PC-9 (cell line): ENCODE measurements around the gene DRAP1. TPM values are rescaled to one million over a fixed set of nuclear protein-coding genes. Genes with fewer than 3 reads are reported as not detected.

Experiments
- BruUV-seq: library from RNA; stranded (reverse); fragments of 400-500 nt; replicated peaks from 2 replicates; lab custom pipeline; 2021; lab: Mats Ljungman, UMichigan
- CTCF ChIA-PET: fragments of 300-600 bp; sonication (Branson Sonifier 250); formaldehyde crosslinking; loops from one replicate; lab custom pipeline; 2022; ENCODE audit warnings: antibody characterized with exemption; lab: Charles Lee
- POLR2A ChIA-PET: fragments of 300-600 bp; sonication (Branson Sonifier 250); formaldehyde crosslinking; loops from one replicate; lab custom pipeline; 2022; ENCODE audit warnings: antibody characterized with exemption; ENCODE audit not compliant: unreplicated experiment; lab: Charles Lee
- DNase-seq, 2 experiments: peaks; one replicate each; pipeline versions ENCODE4 v3.0.0 to v3.0.0-alpha.2; 2015 to 2022; ENCODE audit warnings: mixed read lengths in 1 of 2
- H2AFZ ChIP-seq: fragments of 200-600 bp; sonication (generic); 2 replicates; pipeline ENCODE4 v1.8.1; 2017; ENCODE audit warnings: antibody characterized with exemption
- H3F3A ChIP-seq: fragments of 200-600 bp; sonication (generic); 2 replicates; pipeline ENCODE4 v1.8.1; 2017; ENCODE audit warnings: antibody characterized with exemption, mild to moderate bottlenecking, low read depth; ENCODE audit not compliant: insufficient read depth
- H3K27ac ChIP-seq: fragments of 200-600 bp; sonication (generic); 2 replicates; pipeline ENCODE4 v1.6.1; 2016; ENCODE audit warnings: mixed run types
- H3K27me3 ChIP-seq: fragments of 200-600 bp; sonication (generic); 2 replicates; pipeline ENCODE4 v1.6.1; 2016; ENCODE audit warnings: low read depth, mixed run types; ENCODE audit not compliant: insufficient read depth
- H3K36me3 ChIP-seq: fragments of 200-600 bp; sonication (generic); 2 replicates; pipeline ENCODE4 v1.6.1; 2016; ENCODE audit warnings: low read depth, mixed run types
- H3K4me1 ChIP-seq: fragments of 200-600 bp; sonication (generic); replicated peaks from 2 replicates; pipeline ENCODE4 v1.6.1; 2016; ENCODE audit warnings: mixed run types; ENCODE audit not compliant: insufficient read depth
- H3K4me2 ChIP-seq: fragments of 200-600 bp; sonication (generic); 2 replicates; pipeline ENCODE4 v1.6.1; 2017; ENCODE audit warnings: mixed run types
- H3K4me3 ChIP-seq: fragments of 200-600 bp; sonication (generic); 2 replicates; pipeline ENCODE4 v1.6.1; 2016; ENCODE audit warnings: mixed run types
- H3K79me2 ChIP-seq: fragments of 200-600 bp; sonication (generic); 2 replicates; pipeline ENCODE4 v1.6.1; 2017; ENCODE audit warnings: low read depth, mixed run types
- H3K9me2 ChIP-seq: fragments of 200-600 bp; sonication (generic); 2 replicates; pipeline ENCODE4 v1.8.1; 2017; ENCODE audit warnings: mild to moderate bottlenecking; ENCODE audit not compliant: insufficient read depth
- H3K9me3 ChIP-seq: fragments of 200-600 bp; sonication (generic); 2 replicates; pipeline ENCODE4 v1.8.1; 2016; ENCODE audit warnings: low read depth; ENCODE audit not compliant: insufficient read depth
- H4K20me1 ChIP-seq: fragments of 200-600 bp; sonication (generic); 2 replicates; pipeline ENCODE4 v1.8.1; 2017; ENCODE audit not compliant: insufficient read depth
- CTCF ChIP-seq: fragments of 200-600 bp; sonication (generic); conservative IDR thresholded peaks from 2 replicates; pipeline ENCODE4 v1.6.1; 2017; ENCODE audit warnings: mixed run types, antibody characterized with exemption, mild to moderate bottlenecking, moderate library complexity
- EZH2 ChIP-seq: fragments of 200-600 bp; sonication (generic); IDR thresholded peaks from 2 replicates; pipeline ENCODE4 v1.8.0; 2017; ENCODE audit warnings: antibody characterized with exemption, low read depth
- intact Hi-C: fragments of 100-400 bp; cut with micrococcal nuclease; formaldehyde crosslinking; loops from one replicate; pipeline ENCODE4 v1.10.0; 2022; ENCODE audit not compliant: unreplicated experiment
- total RNA-seq: library from RNA; stranded (reverse); gene quantifications from 2 replicates; pipeline ENCODE4 v1.2.3, GENCODE V29; 2021

The DRAP1 gene
- total RNA-seq, 1 experiment from 2014 or later, result 220 TPM

- TF ChIP-seq CTCF (no peak; the same call in 1 of the 2 replicates), EZH2 (no peak)
- DNase-seq, result peak; percentile 63 to 70
- H4K20me1 ChIP-seq, result no peaks in the 10 kb centered on the region
- H3K79me2 ChIP-seq, result peaks cover 11% of the 10 kb centered on the region
- H3K4me2 ChIP-seq, result peak overlapping the region; percentile 63
- peaks cover 77% of the 10 kb centered on the region for H3K4me1 ChIP-seq
- peaks cover 66% of the 10 kb centered on the region for H3F3A ChIP-seq
- H3K9me2 ChIP-seq, result no peaks in the 10 kb centered on the region
- H2AFZ ChIP-seq, result peak overlapping the region; percentile 61; the same call in 1 of the 2 replicates
- no TSS peak for BruUV-seq
- peak overlapping the region; percentile 67 for H3K27ac ChIP-seq
- H3K36me3 ChIP-seq, result no peaks in the 10 kb centered on the region
- no peaks in the 10 kb centered on the region for H3K27me3 ChIP-seq
- CTCF ChIA-PET, result interaction anchor here (0.7 to 1.2 kb wide), 3 partner anchors 9 to 24 kb away, joined by 3 to 13 read pairs (median 4); partner anchors contain the start of gene FIBP
- H3K4me3 ChIP-seq, result no peak overlapping the region
- POLR2A ChIA-PET, result interaction anchor here (0.5 to 1.1 kb wide), 6 partner anchors 9 to 305 kb away, joined by 3 to 6 read pairs (median 4); no protein-coding TSS in a partner anchor
- H3K9me3 ChIP-seq, result no peaks in the 10 kb centered on the region
- intact Hi-C loops, result no loop called here
These were observed 7.3 kb upstream of the DRAP1 start for GRCh38 chr11:65911682-65912568.

GRCh38 chr11:65912845-65913244 lies 6.4 kb upstream of the DRAP1 start:
- Histone ChIP-seq H2AFZ (no peak overlapping the region), H3K4me1 (peaks cover 80% of the 10 kb centered on the region), H3K9me3 (no peaks in the 10 kb centered on the region), H3K9me2 (no peaks in the 10 kb centered on the region), H3F3A (peaks cover 66% of the 10 kb centered on the region), H3K79me2 (peaks cover 20% of the 10 kb centered on the region), H3K36me3 (no peaks in the 10 kb centered on the region), H3K27me3 (no peaks in the 10 kb centered on the region), H3K4me3 (no peak overlapping the region), H3K27ac (peak overlapping the region; percentile 67), H3K4me2 (peak overlapping the region; percentile 63), H4K20me1 (no peaks in the 10 kb centered on the region)
- peak in 1 of 2 experiments; percentile 48 for DNase-seq
- no TSS peak for BruUV-seq
- CTCF ChIA-PET, result no interaction called here
- intact Hi-C loops, result no loop called here
- no peak for TF ChIP-seq CTCF
- TF ChIP-seq EZH2, result no peak
- POLR2A ChIA-PET, result interaction anchor here (0.5 to 0.9 kb wide), 5 partner anchors 10 to 56 kb away, joined by 3 to 10 read pairs (median 3); partner anchors contain the start of gene CCDC85B

- peaks cover 36% of the 10 kb centered on the region for H3K79me2 ChIP-seq
- H4K20me1 ChIP-seq, result no peaks in the 10 kb centered on the region
- CTCF ChIA-PET, result interaction anchor here (0.9 to 1.4 kb wide), 2 partner anchors 25 to 27 kb away, joined by 9 read pairs; partner anchors contain the start of gene FIBP
- peaks cover 57% of the 10 kb centered on the region for H3F3A ChIP-seq
- H3K9me2 ChIP-seq, result no peaks in the 10 kb centered on the region
- H3K4me2 ChIP-seq, result peak overlapping the region; percentile 90
- H3K27ac ChIP-seq, result peak overlapping the region; percentile 90
- peak in 1 of 2 experiments; percentile 71 for DNase-seq
- H3K9me3 ChIP-seq, result no peaks in the 10 kb centered on the region
- POLR2A ChIA-PET, result interaction anchor here (0.6 to 1.6 kb wide), 9 partner anchors 12 to 486 kb away, joined by 3 to 34 read pairs (median 6); partner anchors contain the start of genes CCDC85B, FIBP and FOSL1
- H3K4me1 ChIP-seq, result peaks cover 77% of the 10 kb centered on the region
- H3K4me3 ChIP-seq, result peak overlapping the region; percentile 89; the same call in 1 of the 2 replicates
- no peaks in the 10 kb centered on the region for H3K36me3 ChIP-seq
- no peak overlapping the region for H2AFZ ChIP-seq
- TF ChIP-seq CTCF (no peak), EZH2 (no peak)
- intact Hi-C loops, result loop anchor here (1.0 to 5.0 kb wide), 2 partner anchors 12 to 358 kb away; partner anchors contain the start of gene LTBP3
- no TSS peak for BruUV-seq
- H3K27me3 ChIP-seq, result no peaks in the 10 kb centered on the region
These were observed 4.0 kb upstream of the DRAP1 start for GRCh38 chr11:65915101-65915820.
